NCI-H1092 (cell line): ENCODE results near the gene AFMID.

ENCODE experiments used
- DNase-seq: peaks from one replicate; lab custom pipeline; 2025; lab: John Stamatoyannopoulos, UW

AFMID gene

GRCh38 chr17:78180083-78180482, 7.1 kb upstream of the AFMID start:
- DNase-seq: no peak

GRCh38 chr17:78180508-78180907, 6.7 kb upstream of the AFMID start:
- no peak for DNase-seq

GRCh38 chr17:78182504-78182903, 4.7 kb upstream of the AFMID start:
- DNase-seq: no peak

- DNase-seq: no peak
Observed at GRCh38 chr17:78183916-78184315, 3.2 kb upstream of the AFMID start.

- DNase-seq: no peak
Observed at GRCh38 chr17:78184351-78184750, 2.8 kb upstream of the AFMID start.

GRCh38 chr17:78184868-78185267, 2.3 kb upstream of the AFMID start:
- no peak for DNase-seq

- no peak for DNase-seq
Observed at GRCh38 chr17:78185981-78186691, 1.0 kb upstream of the AFMID start.

GRCh38 chr17:78196716-78197115, 9.6 kb downstream of the AFMID start:
- no peak for DNase-seq

GRCh38 chr17:78197147-78197832, 10.1 kb downstream of the AFMID start:
- no peak for DNase-seq

GRCh38 chr17:78200451-78200850, 13.3 kb downstream of the AFMID start:
- DNase-seq: no peak

GRCh38 chr17:78202666-78203065, 15.5 kb downstream of the AFMID start:
- no peak for DNase-seq

- no peak for DNase-seq
Observed at GRCh38 chr17:78204387-78205123, 17.4 kb downstream of the AFMID start.

GRCh38 chr17:78205124-78205775, 18.1 kb downstream of the AFMID start:
- DNase-seq: no peak

- DNase-seq: no peak
Observed at GRCh38 chr17:78206298-78206697, 19.1 kb downstream of the AFMID start.

- DNase-seq: no peak
Observed at GRCh38 chr17:78208486-78208885, 21.3 kb downstream of the AFMID start.

GRCh38 chr17:78210111-78210510, 22.9 kb downstream of the AFMID start:
- DNase-seq: no peak

GRCh38 chr17:78211032-78211431, 23.9 kb downstream of the AFMID start:
- no peak for DNase-seq

GRCh38 chr17:78214016-78214705, 27.0 kb downstream of the AFMID start, which contains the start of gene BIRC5:
Gene BIRC5 (plus strand): TSS chr17:78214253. CDS start chr17:78214317, 64 bp downstream.
- DNase-seq: peak; percentile 89

GRCh38 chr17:78214706-78215061, 27.5 kb downstream of the AFMID start:
- DNase-seq: no peak

GRCh38 chr17:78219396-78220150, 32.4 kb downstream of the AFMID start:
- DNase-seq: no peak

- DNase-seq: no peak
Observed at GRCh38 chr17:78223061-78223460, 35.9 kb downstream of the AFMID start.
